HG03469 (cell line): ENCODE data around the gene ARHGEF6.
A peak's percentile ranks its signal among the peaks of the same experiment; 100 is the strongest.

ENCODE experiments used
- ATAC-seq: cut with Tn5 transposase; IDR thresholded peaks from one replicate; pipeline ENCODE4 v1.9.1; 2021; ENCODE audit warnings: mild to moderate bottlenecking, moderate library complexity, moderate number of reproducible peaks; ENCODE audit not compliant: unreplicated experiment

ARHGEF6 gene

DNA sequence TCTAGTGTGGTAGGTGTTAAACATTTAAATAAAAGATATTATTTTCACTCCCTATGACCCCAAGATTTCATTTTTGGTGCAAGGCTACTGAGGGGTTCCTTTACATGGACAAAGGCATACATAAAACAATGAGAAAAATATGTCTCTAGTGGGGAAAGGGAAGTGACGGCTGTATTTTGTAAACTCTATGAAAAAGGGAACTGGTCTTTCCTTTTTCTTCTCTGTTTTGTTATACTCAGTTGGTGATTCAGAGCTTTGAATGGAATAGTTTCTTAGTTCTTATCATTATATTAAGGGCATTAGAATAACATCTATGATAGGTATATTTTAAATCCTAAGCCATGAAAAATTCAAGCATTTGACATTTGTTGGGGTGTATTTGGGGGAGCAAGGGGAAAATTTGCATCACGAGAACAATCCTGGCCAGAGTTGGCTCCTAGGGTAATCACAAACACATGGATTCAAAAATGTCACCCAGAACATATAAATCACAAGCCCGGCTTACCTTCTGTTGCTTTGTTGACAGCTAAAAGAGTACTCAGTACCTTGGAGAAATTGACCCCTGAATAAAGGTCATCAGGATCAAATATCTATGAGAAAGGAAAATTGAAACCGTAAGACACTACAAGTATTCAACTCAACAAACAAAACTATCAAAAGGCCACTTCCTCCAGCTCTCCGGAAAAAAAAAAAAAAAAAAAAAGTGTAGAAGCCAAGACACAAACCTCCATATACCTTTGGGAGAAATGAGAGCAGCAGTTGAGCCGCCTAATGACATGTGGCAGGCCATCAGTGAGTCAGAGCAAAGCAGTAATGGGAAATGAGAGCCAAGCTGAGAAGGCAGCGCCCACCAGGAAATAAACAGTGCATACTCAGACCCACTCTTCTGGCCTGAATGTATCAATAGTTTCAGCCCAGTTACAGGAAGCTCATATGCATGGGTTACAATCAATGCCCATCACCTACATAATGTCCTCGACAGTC, 33.4 kb downstream of the ARHGEF6 start:
- ATAC-seq = peak; percentile 47

DNA sequence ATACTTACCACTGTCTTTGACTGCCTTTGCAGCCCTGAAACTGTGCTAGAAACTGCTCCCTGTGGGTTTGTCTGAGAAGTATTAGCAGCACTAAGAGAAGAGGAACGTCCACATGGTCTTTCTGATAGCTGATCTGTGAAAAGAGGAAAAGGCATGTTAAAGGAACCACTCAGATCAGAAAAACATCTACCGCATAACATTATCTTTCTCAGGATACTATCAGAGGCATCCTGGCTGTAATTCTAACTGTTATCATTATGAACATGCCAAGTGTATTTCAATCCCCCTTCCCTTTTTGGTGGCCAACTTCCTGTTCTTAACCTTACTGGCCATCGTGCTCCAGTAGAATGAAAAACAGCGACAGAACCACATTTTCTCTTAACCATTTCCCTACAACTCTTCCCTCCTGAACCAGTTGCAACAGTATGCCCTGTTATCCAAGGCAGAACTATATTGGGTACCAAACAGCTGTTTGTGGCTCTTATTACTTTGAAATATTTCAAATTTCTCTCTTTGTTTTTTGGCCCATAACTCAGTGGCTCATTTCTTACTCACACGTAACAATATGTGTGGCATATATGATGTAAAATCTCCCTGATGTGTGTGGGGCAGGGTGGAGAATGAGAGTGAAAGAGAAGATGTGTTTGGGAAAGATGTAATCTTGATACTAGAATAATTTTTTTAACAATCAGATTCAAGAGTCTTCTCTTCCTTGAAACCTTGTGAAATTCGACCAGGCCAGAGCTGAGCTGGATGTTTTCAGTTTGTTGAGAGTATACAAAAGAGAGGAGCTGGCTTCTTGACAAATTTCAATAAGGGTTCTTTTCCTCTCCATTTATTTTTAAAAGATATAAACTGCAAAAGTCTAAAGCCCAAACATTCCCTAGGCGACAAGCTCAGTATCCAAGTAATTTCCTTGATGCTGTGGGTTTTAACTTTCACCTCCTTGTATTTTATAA, 35.2 kb downstream of the ARHGEF6 start:
- no peak for ATAC-seq

DNA sequence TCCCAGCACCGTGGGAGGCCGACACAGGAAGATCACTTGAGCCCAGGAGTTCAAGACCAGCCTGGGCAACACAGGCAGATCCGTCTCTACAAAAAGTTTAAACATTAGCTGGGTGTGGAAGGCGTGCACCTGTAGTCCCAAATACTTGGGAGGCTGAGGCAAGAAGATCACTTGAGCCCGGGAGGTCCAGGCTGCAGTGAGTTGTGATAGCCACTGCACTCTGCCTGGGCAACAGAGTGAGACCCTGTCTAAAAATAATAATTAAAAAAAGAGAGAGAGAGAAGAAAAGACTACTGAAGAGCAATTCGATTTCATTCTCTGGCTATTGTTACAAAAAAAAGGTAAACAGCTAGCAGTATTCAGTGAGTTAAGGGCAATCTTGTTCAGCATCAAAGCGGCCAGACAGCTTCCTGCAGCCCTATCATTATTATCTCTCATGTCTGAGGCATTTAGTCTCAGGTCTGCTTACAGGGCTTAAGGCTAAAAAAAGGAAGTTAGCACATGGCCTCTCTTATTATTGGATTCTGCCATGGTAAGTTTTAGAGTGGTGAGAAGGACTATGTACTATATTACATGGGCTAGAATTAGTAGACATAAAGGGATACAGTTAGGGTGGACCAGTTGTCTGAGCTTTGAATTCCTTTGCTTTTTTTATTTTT, 37.9 kb downstream of the ARHGEF6 start:
- no peak for ATAC-seq

DNA sequence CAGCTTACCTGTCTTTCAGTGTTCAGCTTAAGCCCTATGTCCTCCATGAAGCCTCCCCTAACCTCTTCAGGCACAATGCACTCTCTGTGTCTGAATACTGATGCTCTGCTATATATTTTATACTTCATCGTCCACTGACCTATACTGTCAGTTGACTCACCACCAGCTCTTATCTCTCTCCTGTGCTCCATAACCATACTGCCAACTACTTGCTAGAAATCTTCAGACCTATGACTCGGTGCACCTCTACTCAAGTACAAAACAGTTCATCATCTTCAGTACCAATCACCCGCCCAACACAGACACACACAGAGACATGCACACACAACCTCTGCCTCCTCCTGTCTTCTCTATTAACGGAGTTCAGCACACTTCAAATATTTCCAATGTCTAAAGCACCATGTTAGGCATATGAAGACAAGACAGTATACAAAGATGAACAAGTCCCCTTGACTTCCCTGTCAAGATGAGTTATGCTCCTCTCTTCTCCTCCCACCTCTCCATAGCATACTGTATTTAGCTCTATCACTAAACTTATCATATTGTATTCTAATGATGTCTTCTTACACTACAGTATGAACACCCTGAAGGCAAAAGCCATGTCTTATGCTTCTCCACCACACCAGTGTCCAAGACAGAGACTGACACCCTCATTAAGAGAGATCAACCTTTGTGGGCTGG, 42.5 kb downstream of the ARHGEF6 start:
- ATAC-seq = no peak

DNA sequence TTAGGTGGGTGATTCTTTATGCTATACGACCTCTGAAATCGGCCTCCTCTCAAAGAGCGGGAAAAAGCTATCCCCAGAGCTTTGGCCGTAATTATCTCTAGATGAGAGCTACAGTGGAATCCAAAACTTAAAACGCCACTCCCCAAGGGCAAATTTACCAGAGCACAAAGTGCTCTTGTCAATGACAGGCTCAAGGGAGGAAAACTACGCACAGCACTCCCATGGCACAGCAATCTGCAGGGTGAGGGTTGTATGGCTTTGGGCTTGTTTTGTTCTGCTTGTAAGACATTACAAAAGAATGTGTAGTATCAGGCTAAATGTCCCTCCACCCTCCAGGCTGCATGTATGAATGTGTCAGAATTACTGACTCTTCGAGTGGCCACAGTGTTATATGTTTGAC, 44.0 kb downstream of the ARHGEF6 start:
- ATAC-seq = no peak

DNA sequence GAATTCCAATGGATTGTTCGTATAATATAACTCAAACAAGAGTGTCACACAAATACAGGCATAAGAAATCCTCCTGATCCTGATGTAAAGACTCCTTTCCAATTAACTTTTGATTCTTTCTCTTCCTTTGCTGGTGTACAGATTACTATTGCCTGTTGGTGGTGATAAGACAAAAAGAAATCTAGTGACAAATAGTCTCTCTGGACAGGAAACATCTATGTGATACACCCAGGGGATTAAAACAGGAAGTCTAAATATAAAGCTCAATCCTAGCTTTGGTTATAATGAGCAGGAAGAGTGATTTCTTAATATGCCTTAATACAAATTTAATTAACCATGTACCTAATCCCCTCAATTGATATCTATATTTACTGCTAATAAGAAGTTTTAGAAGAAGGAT, 45.1 kb downstream of the ARHGEF6 start:
- no peak for ATAC-seq

DNA sequence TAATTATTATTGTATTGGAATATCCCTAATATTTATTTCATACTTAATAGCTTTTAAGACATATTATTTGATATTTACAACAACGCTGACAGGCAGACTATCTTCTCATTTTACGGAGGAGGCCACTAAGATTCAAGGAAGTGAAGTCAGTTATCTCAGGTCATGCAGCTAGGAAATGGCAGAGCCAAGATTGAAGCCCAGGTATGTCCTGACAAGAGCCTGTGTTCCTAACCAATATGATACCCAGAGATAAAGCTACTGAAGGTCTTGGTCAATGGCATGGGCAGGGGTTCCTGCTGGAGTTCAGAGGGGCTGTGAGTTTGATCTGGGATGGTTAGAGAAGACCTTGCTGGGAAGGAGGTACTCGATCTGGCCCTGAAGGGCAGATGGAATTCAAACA, 47.1 kb downstream of the ARHGEF6 start:
- ATAC-seq = no peak

DNA sequence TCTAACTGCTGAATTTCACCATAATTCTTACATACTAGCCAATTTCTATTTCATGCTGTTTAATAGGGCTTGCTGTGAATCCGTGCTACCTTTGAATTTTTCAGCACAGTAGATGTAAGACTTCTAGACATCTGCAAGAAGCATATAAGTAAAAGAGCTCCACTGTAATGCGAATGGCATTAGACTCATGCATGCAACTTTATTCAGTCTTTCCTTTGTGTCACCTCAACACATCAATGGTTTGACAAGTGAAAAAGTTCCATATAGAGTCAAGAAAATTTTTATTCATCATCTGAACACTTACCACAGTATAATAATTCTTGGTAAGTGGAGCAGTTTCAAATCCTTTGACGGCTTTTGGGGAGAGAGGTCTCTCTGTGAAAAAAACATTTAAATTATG, 48.9 kb downstream of the ARHGEF6 start:
- no peak for ATAC-seq

DNA sequence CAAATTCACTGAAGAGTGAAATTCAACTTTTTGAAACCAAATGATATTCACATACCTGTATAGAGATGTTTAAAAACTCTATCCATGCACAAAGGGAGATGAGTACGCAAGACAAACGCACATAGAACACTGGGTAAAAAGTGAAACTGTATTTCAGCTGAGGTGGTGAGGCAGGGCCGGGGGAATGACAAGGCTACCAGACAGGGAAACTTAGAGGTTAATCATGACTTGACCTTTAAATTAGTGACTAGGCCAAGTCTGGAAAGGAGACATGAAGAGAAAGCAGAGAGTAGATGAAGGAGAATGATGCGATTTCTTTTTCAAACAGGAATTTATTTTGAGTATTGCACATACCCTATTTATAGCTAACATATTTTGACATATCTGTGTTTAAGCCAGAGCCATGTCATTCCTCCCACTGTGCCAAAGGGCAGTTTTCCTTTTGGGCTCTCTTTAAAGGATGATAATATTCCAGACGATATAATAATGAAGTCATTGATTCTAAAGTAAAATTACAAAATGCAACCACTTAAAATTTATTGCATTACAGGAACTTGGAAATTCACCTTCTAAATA, 49.4 kb downstream of the ARHGEF6 start:
- no peak for ATAC-seq

DNA sequence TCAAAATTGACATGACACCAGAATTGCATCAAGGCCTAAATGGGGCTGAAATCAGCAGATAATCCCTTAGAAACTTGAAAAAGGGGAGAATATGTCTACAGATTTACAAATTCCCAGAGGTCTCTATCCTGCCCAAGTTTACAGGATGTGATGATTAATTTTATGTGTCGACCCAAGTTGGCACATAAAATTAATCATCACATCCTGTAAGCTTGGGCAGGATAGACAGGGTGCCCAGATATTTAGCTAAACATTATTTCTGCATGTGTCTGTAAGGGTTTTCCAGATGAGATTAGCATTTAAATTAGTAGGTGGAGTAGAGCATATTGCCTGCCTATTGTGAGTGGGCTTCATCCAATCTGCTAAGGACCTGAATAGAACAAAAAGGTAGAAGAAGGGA, 52.3 kb downstream of the ARHGEF6 start:
- no peak for ATAC-seq

DNA sequence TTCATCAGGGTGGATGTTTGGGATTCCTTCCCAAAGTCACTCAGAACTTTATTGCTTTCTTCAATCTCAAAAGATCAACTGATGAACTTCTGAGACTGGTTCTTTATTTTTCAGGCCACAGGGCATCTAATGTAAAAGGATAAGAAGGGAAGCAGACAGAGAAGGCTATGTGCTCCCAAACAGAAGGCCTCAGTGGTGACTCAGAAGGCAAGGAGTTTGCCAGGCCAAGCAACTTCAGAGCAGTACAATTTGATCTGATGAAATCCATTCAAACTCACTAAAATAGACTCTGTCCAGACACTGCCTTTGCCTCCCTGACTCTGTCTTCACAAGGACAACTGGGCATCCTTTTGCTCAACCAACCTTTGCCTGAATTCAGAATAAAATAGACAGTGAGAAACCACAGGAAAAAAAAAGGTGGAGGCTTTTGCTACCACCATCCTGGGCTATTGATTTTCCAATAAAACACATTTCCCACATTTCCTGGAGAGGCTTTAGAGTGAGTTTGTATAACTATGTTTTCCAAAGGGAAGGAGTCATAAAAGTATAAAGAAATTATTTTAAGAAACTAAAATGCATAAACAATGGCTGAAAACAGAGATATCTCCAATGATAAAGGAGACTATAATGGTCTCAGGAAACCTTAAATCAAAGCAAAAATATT, 55.2 kb downstream of the ARHGEF6 start:
- no peak for ATAC-seq

DNA sequence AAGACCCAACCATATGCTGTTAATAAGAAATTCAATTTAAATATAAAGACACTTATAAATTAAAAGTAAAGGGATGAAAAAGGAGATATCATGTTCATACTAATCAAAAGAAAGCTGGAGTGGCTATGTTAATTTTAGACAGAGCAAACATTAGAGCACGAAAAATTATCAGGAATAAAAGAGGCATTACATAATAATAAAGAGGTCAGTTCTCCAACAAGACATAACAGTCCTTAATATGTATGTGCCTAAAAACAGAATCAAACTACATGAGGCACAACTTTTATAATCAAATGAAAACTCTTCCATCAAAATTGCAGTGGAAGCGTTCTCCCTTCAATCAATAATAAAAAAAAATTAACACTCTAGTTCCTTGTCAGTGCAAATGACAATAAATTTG, 62.6 kb downstream of the ARHGEF6 start:
- no peak for ATAC-seq

DNA sequence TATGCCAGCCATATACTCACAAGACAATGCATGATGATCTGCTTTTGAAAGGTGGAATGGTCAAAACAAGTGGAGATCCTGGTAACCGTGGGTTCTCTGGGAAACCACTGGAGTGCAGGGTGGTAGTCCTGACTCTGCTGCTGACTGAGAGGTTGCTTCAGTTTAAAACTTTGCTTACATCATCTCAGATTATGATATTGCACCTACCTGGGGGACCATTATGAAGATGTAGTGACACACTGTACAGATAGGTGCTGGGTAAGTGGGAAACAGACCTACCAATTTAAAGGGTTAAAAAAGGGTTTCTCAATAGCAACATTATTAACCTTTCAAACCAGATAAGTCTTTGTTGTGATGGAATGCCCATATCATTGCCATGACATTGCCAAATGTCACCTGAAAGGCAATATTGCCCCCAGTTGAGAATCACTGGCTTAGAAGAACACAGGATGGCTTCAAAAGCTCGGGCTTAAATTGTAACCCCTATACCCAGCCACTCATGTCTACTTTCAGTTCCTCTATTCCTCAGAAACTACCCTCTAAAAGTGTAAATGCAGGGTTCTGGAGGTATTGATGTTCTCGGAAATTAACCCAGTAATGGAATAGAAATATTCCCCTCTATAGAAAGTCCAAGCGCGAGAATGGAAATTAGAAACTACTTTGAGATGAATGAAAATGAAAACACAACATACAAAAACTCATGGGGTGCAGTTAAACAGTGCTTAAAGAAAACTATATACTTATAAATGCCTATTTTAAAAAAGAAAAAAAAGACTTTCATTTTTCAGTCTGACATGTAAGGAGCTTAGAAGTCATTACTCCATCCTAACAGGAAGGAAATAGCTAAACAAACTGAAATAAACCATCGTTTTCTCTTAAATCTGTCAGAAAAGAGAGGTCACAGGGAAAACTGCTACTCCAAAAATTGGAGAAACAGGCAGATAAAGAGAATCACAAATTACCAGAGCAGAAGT, 65.8 kb downstream of the ARHGEF6 start:
- ATAC-seq = peak; percentile 88

DNA sequence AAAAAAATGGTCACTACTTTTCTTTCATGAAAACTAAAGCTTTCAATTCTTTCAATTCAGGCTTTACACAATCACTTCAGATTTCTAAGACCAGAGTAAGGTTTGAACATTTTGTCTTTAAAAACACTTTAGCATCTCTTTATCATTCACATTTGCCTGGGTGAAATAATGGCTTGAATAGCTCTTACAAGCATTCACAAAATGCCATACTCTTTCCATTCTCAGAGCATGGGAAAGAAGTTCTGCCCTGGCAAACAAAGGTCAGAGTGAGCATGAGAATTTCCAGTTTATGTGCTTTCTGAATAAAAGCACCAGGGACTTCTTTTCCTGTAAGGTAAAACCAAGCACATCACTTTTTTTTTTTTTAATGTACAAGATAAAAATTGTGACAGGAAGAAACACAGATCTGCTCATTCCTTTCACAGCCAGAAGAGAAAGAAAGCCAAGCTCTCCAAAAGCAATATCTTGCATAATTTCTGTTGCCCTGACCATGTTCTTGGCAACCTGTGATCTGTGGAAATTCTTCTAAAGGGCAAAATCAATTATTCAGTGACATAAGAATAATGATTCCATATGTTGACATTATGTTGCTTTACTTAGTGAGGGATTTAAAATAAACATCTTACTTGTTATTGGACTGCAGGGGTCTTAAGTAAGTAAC, 68.0 kb downstream of the ARHGEF6 start:
- no peak for ATAC-seq

DNA sequence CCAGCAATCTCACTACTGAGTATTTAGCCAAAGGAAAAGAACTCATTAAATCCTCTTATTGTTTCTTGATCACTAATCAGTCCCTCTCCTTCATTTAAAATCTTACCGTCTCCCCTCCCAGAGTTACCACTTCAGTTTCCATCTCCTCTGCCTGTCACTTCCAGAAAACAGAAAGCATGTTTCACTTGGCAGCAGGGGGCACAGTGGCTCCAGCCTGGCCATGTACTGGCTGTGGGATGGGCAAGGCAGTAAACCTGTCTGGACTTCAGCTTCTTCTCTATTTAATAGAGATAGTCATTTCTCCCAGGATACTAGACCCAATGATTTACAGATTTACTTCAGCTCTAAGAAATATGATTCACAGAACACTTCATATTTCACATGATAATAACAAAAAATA, 69.6 kb downstream of the ARHGEF6 start:
- ATAC-seq = no peak

DNA sequence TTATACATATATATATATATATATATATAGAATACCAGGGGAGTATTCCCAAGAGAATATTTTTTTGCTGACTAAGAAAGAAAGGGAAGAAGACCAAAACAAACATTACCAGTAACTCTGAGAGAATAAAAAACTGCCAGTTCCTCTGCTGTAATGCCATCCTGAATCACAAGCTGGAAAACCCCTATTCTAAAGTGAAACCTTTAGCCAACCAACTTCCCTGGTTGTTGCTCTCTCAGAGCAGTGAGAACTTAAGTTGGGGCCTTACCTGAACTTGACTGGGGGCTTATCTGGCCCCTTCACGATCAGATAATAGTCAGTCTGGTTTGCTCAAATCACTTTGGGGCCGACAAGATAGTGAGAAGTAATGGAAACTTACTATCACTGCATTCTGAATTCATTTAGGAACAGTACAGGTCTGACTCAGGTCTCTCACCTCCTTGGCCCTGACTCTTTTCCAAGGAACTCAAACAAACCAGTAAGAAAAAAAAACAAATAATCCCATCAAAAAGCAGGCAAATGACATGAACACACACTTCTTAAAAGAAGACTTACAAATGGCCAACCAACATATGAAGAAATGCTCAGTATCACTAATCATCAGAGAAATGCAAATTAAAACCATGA, 70.3 kb downstream of the ARHGEF6 start:
- ATAC-seq = no peak

DNA sequence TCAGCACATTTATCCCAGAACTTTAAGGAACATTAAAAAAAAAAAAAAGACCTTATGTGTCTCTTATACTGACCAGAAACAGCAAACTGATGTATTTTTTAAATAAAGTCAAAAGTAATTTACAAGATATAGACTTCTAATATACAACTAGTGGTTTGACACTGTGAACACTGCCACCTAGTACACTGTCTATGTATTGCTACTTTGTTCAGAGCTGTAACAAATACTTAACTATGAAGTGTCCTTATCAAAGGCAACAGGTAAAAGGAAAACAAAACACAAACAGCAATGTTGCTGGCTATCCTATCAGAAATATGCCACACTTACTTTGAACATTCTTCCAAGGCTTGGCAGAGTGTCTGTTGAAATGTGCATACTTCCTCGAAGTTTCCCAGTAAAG, 72.4 kb downstream of the ARHGEF6 start:
- no peak for ATAC-seq
